Mesothelial cell of epicardium (in vitro differentiated cells): ENCODE results near the gene FBXL2. TPM values are rescaled to one million over a fixed set of nuclear protein-coding genes. Genes with fewer than 3 reads are reported as not detected.

Experiments
- DNase-seq, 2 experiments: peaks; one replicate each; pipeline ENCODE4 v3.0.0; 2021; ENCODE audit warnings: low spot score in 2 of 2; ENCODE audit not compliant: unreplicated experiment in 2 of 2
- H3K27ac Mint-ChIP-seq: 2 replicates; pipeline ENCODE4 v1.8.0; 2021; ENCODE audit warnings: mixed read lengths
- H3K27me3 Mint-ChIP-seq: 2 replicates; pipeline ENCODE4 v1.8.0; 2021; ENCODE audit warnings: low read depth, mixed read lengths
- H3K36me3 Mint-ChIP-seq: 2 replicates; pipeline ENCODE4 v1.8.0; 2021; ENCODE audit warnings: mixed read lengths
- H3K4me1 Mint-ChIP-seq: 2 replicates; pipeline ENCODE4 v1.8.0; 2021; ENCODE audit warnings: mixed read lengths
- H3K4me3 Mint-ChIP-seq: 2 replicates; pipeline ENCODE4 v1.8.0; 2021; ENCODE audit warnings: mild to moderate bottlenecking, moderate library complexity, mixed read lengths
- H3K9me3 Mint-ChIP-seq: 2 replicates; pipeline ENCODE4 v1.8.0; 2021; ENCODE audit warnings: mixed read lengths
- total RNA-seq: library from RNA; stranded (reverse); gene quantifications from 3 replicates; pipeline ENCODE4 v1.2.1, GENCODE V29; 2021
- TF ChIP-seq, protein P1 (sequence below): fragments of 200-600 bp; sonication (generic); IDR thresholded peaks from one replicate; pipeline ENCODE4 v1.5.0; 2021; ENCODE audit warnings: antibody characterized with exemption; ENCODE audit not compliant: unreplicated experiment

FBXL2 gene
- total RNA-seq, 1 donor from 2014 or later, result 25.6 TPM

DNA sequence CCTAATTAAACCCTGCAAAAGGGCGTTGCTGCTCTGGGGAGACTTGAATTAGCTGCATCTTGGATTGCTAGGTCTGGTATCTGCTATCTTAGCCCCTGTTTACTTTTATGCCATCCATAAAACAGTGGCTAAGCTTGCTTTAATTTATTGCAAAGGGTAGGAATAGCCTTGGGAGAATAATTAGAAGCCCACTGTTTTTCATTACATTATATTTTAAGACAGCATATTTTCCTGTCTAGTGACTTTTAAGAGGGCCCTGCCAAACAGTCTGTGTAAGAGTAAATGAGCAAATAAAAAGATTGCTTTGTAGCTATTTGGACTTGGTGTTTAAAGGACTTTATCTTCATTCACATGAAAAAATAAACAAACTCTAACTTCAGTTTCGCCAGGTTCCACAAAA lies 41.2 kb upstream of the FBXL2 start:
- Mint-ChIP-seq H3K4me3 (no peak overlapping the region), H3K27me3 (peaks cover 20% of the 10 kb centered on the region), H3K27ac (no peak overlapping the region), H3K36me3 (no peaks in the 10 kb centered on the region), H3K4me1 (no peaks in the 10 kb centered on the region), H3K9me3 (peaks cover 14% of the 10 kb centered on the region)
- DNase-seq, result no peak
- TF ChIP-seq, protein P1, sequence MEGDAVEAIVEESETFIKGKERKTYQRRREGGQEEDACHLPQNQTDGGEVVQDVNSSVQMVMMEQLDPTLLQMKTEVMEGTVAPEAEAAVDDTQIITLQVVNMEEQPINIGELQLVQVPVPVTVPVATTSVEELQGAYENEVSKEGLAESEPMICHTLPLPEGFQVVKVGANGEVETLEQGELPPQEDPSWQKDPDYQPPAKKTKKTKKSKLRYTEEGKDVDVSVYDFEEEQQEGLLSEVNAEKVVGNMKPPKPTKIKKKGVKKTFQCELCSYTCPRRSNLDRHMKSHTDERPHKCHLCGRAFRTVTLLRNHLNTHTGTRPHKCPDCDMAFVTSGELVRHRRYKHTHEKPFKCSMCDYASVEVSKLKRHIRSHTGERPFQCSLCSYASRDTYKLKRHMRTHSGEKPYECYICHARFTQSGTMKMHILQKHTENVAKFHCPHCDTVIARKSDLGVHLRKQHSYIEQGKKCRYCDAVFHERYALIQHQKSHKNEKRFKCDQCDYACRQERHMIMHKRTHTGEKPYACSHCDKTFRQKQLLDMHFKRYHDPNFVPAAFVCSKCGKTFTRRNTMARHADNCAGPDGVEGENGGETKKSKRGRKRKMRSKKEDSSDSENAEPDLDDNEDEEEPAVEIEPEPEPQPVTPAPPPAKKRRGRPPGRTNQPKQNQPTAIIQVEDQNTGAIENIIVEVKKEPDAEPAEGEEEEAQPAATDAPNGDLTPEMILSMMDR, result no peak

DNA sequence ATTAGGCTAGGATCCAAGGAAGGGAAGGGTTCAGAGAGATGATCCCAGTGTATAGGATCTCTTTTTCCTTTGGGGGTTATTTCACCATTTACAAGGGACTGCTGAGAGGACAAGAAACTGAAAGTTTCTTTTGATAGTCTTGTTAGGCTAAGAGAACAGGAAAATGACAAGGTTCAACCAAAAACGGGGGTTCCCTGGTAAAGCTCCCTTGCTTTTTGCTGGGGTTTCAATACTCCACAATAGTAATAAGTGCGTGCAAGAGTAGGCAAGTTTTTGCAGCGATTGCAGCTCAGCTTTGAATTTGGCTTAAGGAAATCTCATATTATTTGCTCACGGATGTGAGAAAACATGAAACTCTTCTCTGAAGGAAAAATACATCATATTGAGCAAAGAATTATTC lies 39.8 kb upstream of the FBXL2 start:
- Mint-ChIP-seq H3K4me1 (no peaks in the 10 kb centered on the region), H3K9me3 (peaks cover 14% of the 10 kb centered on the region), H3K4me3 (no peak overlapping the region), H3K27me3 (peaks cover 24% of the 10 kb centered on the region), H3K36me3 (no peaks in the 10 kb centered on the region), H3K27ac (no peak overlapping the region)
- DNase-seq, result no peak
- TF ChIP-seq, protein P1, result no peak

DNA sequence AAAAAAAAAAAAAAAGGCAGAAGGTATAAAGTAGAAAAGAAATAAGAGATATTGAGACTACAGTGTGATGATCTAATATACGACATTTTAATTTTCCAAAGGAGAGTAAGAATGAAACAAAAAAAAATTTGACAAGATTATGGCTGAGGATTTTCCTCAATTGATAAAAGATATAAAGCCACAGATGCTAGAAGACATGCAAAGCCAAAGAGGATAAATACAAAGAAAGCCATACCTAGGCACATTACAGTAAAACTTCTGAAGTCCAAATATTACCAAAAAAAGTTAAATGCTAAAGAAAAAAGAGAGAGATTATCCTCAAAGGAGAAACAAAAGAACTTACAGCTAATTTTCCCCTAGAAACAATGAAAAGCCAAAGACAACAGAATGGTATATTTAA lies 38.3 kb upstream of the FBXL2 start:
- H3K4me3 Mint-ChIP-seq, result no peak overlapping the region
- no peaks in the 10 kb centered on the region for H3K4me1 Mint-ChIP-seq
- no peaks in the 10 kb centered on the region for H3K36me3 Mint-ChIP-seq
- H3K27ac Mint-ChIP-seq, result no peak overlapping the region
- TF ChIP-seq, protein P1, result no peak
- peaks cover 31% of the 10 kb centered on the region for H3K27me3 Mint-ChIP-seq
- DNase-seq, result no peak
- peaks cover 20% of the 10 kb centered on the region for H3K9me3 Mint-ChIP-seq

DNA sequence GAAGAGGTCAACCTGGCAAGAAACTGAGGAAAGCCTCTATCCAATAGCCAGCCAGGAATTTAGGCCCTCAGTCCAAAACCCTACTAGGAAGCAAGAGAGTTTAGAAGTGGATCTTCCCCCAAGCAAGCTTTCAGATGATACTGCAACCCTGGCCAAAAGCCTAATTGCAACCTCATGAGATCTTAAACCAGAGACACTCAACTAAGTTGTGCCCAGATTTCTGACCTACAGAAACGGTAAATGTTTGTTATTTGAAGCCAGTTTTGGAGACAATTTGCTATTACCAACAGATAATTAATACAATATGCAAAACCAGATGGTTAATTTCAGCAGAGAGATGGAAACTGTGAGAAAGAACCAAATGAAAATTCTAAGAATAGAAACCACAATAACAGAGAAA lies 37.0 kb upstream of the FBXL2 start:
- Mint-ChIP-seq H3K27ac (no peak overlapping the region), H3K27me3 (peaks cover 36% of the 10 kb centered on the region), H3K36me3 (no peaks in the 10 kb centered on the region), H3K4me3 (no peak overlapping the region), H3K9me3 (peaks cover 20% of the 10 kb centered on the region), H3K4me1 (no peaks in the 10 kb centered on the region)
- no peak for DNase-seq
- TF ChIP-seq, protein P1, result no peak

DNA sequence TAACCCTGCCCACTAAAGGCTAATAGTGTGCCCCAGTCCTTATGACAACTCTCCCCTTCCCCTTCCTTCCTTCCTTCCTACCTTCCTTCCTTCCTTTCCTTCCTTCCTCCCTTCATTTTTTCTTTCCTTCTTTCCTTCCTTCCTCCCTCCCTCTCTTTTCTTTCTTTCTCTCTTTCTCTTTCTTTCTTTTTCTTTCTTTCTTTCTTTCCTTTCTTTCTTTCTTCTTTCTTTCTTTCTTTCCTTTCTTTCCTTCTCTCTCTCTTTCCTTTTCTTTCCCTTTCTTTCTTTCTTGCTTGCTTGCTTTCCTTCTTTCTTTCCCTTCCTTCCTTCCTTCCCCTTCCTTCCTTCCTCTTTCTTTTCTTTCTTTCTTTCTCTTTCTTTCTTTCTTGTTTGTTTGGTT lies 30.5 kb upstream of the FBXL2 start:
- TF ChIP-seq, protein P1, result no peak

DNA sequence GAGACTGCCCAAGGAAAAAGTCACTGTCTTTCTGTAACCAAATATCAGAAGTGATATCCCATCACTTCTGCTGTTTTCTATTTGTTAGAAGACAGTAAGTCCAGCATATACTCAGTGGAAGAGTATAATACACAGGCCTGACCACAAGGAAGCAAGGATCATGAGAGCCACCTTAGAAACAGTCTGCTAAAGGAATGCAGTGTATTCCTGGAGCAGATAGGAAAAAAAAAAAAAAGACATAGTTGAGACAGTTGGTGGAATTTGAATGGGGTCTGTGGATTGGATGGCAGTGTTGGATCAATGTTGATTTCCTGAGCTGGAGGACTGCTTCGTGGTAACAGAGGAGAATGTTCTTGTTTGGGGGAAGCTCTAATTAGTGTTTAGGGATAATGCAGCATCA lies 26.5 kb upstream of the FBXL2 start:
- H3K36me3 Mint-ChIP-seq, result no peaks in the 10 kb centered on the region
- peaks cover 4% of the 10 kb centered on the region for H3K27me3 Mint-ChIP-seq
- no peak for DNase-seq
- H3K9me3 Mint-ChIP-seq, result no peaks in the 10 kb centered on the region
- H3K4me1 Mint-ChIP-seq, result no peaks in the 10 kb centered on the region
- H3K4me3 Mint-ChIP-seq, result no peak overlapping the region
- TF ChIP-seq, protein P1, result no peak
- H3K27ac Mint-ChIP-seq, result no peak overlapping the region

More for the DNA sequence above, 30.5 kb upstream of the FBXL2 start:
- peaks cover 5% of the 10 kb centered on the region for H3K9me3 Mint-ChIP-seq
- no peak overlapping the region for H3K27ac Mint-ChIP-seq
- no peak for DNase-seq
- H3K36me3 Mint-ChIP-seq, result no peaks in the 10 kb centered on the region
- no peak overlapping the region for H3K4me3 Mint-ChIP-seq
- H3K4me1 Mint-ChIP-seq, result no peaks in the 10 kb centered on the region
- H3K27me3 Mint-ChIP-seq, result peaks cover 23% of the 10 kb centered on the region
